Activated CD8-positive, alpha-beta T cell treated with anti-CD3 and anti-CD28 coated beads for 36 hours (primary cell): ENCODE measurements around the gene GRAMD1B. TPM values are rescaled to one million over a fixed set of nuclear protein-coding genes. Genes with fewer than 3 reads are reported as not detected.

ENCODE experiments used
- ATAC-seq: fragments of 200-7000 bp; cut with Tn5 transposase; one replicate; pipeline ENCODE4 v1.10.0; 2021; ENCODE audit warnings: mild to moderate bottlenecking, moderate library complexity
- CTCF ChIA-PET: fragments of 350-600 bp; sonication (Branson Sonifier 250); formaldehyde crosslinking; loops from one replicate; lab custom pipeline; 2021; ENCODE audit warnings: antibody characterized with exemption; lab: Charles Lee
- POLR2A ChIA-PET: fragments of 350-600 bp; sonication (Branson Sonifier 250); formaldehyde crosslinking; loops from one replicate; lab custom pipeline; 2021; ENCODE audit warnings: antibody characterized with exemption; lab: Charles Lee
- DNase-seq: peaks from one replicate; pipeline ENCODE4 v3.0.0-alpha.2; 2020
- H3K27ac Mint-ChIP-seq: one replicate; pipeline ENCODE4 v1.8.0; 2021; ENCODE audit warnings: mild to moderate bottlenecking, mixed read lengths
- H3K27me3 Mint-ChIP-seq: one replicate; pipeline ENCODE4 v1.8.0; 2021; ENCODE audit warnings: mixed read lengths
- H3K36me3 Mint-ChIP-seq: one replicate; pipeline ENCODE4 v1.8.0; 2021; ENCODE audit warnings: low read depth, mixed read lengths
- H3K4me1 Mint-ChIP-seq: one replicate; pipeline ENCODE4 v1.8.0; 2021; ENCODE audit warnings: low read depth, mixed read lengths
- H3K4me3 Mint-ChIP-seq: one replicate; pipeline ENCODE4 v1.8.0; 2021; ENCODE audit warnings: mild to moderate bottlenecking, moderate library complexity, mixed read lengths
- H3K9me3 Mint-ChIP-seq: one replicate; pipeline ENCODE4 v1.8.0; 2021; ENCODE audit warnings: mixed read lengths
- CTCF ChIP-seq: fragments of 200-600 bp; IDR thresholded peaks from one replicate; pipeline ENCODE4 v1.8.0; 2022; ENCODE audit warnings: antibody characterized with exemption, mild to moderate bottlenecking
- intact Hi-C: fragments of 100-400 bp; cut with micrococcal nuclease; formaldehyde crosslinking; loops from one replicate; pipeline ENCODE4 v1.10.0; 2022
- total RNA-seq, 2 experiments: library from RNA; stranded (reverse); gene quantifications; one replicate each; pipeline ENCODE4 v1.2.3, GENCODE V29; 2021

Gene GRAMD1B
- total RNA-seq, 2 experiments from 2014 or later, result 15.4 to 16.2 TPM

- H3K4me1 Mint-ChIP-seq, result peaks cover 22% of the 10 kb centered on the region
- H3K27me3 Mint-ChIP-seq, result no peaks in the 10 kb centered on the region
- ChIA-PET CTCF (interaction anchor here (1.3 to 1.9 kb wide), 4 partner anchors 9 to 183 kb away, joined by 3 to 6 read pairs (median 4); no protein-coding TSS in a partner anchor), POLR2A (interaction anchor here (0.6 kb wide), 1 partner anchor 13 kb away, joined by 3 read pairs; no protein-coding TSS in a partner anchor)
- no peak for ATAC-seq
- no peak for DNase-seq
- no peak for TF ChIP-seq CTCF
- no peaks in the 10 kb centered on the region for H3K9me3 Mint-ChIP-seq
- no peak overlapping the region for H3K27ac Mint-ChIP-seq
- H3K4me3 Mint-ChIP-seq, result no peak overlapping the region
- no peaks in the 10 kb centered on the region for H3K36me3 Mint-ChIP-seq
- intact Hi-C loops, result no loop called here
These were observed 14.0 kb downstream of the GRAMD1B start for GRCh38 chr11:123443851-123444623.

GRCh38 chr11:123448823-123449222 lies 18.8 kb downstream of the GRAMD1B start:
- intact Hi-C loops, result no loop called here
- ChIA-PET POLR2A (interaction anchor here (0.7 kb wide), 1 partner anchor 17 kb away, joined by 3 read pairs; no protein-coding TSS in a partner anchor), CTCF (interaction anchor here (0.7 kb wide), 1 partner anchor 30 kb away, joined by 3 read pairs; no protein-coding TSS in a partner anchor)
- no peak overlapping the region for H3K4me3 Mint-ChIP-seq
- TF ChIP-seq CTCF, result no peak
- H3K36me3 Mint-ChIP-seq, result peaks cover 4% of the 10 kb centered on the region
- peaks cover 33% of the 10 kb centered on the region for H3K4me1 Mint-ChIP-seq
- no peak for ATAC-seq
- no peak overlapping the region for H3K27ac Mint-ChIP-seq
- H3K9me3 Mint-ChIP-seq, result peaks cover 1% of the 10 kb centered on the region
- no peaks in the 10 kb centered on the region for H3K27me3 Mint-ChIP-seq
- DNase-seq, result no peak

- POLR2A ChIA-PET, result interaction anchor here (1.4 kb wide), 1 partner anchor 21 kb away, joined by 3 read pairs; no protein-coding TSS in a partner anchor
- ATAC-seq (no peak), DNase-seq (no peak)
- H3K36me3 Mint-ChIP-seq, result peaks cover 4% of the 10 kb centered on the region
- H3K9me3 Mint-ChIP-seq, result peaks cover 1% of the 10 kb centered on the region
- H3K4me1 Mint-ChIP-seq, result peaks cover 39% of the 10 kb centered on the region
- H3K4me3 Mint-ChIP-seq, result no peak overlapping the region
- TF ChIP-seq CTCF, result no peak
- CTCF ChIA-PET, result interaction anchor here (0.7 to 1.1 kb wide), 3 partner anchors 10 to 42 kb away, joined by 3 to 5 read pairs (median 3); no protein-coding TSS in a partner anchor
- H3K27ac Mint-ChIP-seq, result no peak overlapping the region
- no peaks in the 10 kb centered on the region for H3K27me3 Mint-ChIP-seq
- intact Hi-C loops, result no loop called here
These were observed 19.4 kb downstream of the GRAMD1B start for GRCh38 chr11:123449436-123449835.

GRCh38 chr11:123450623-123451022 lies 20.6 kb downstream of the GRAMD1B start:
- intact Hi-C loops, result loop anchor here (5.0 to 10.0 kb wide), 3 partner anchors 93 to 606 kb away; no protein-coding TSS in a partner anchor
- H3K36me3 Mint-ChIP-seq, result peaks cover 4% of the 10 kb centered on the region
- H3K27ac Mint-ChIP-seq, result no peak overlapping the region
- ChIA-PET POLR2A (interaction anchor here (0.6 to 1.7 kb wide), 3 partner anchors 19 to 100 kb away, joined by 3 to 7 read pairs (median 3); no protein-coding TSS in a partner anchor), CTCF (interaction anchor here (1.0 to 1.8 kb wide), 3 partner anchors 12 to 28 kb away, joined by 4 read pairs; no protein-coding TSS in a partner anchor)
- H3K27me3 Mint-ChIP-seq, result no peaks in the 10 kb centered on the region
- DNase-seq (no peak), ATAC-seq (no peak)
- peaks cover 44% of the 10 kb centered on the region for H3K4me1 Mint-ChIP-seq
- peaks cover 1% of the 10 kb centered on the region for H3K9me3 Mint-ChIP-seq
- H3K4me3 Mint-ChIP-seq, result no peak overlapping the region
- no peak for TF ChIP-seq CTCF
